ENCODE data around the gene CSNK2A1. TPM values are rescaled to one million over a fixed set of nuclear protein-coding genes. Genes with fewer than 3 reads are reported as not detected.

Gene CSNK2A1
- total RNA-seq, 2 donors from 2014 or later = 84.5 to 125 TPM

GRCh38 chr20:492159-492558, 51.4 kb downstream of the CSNK2A1 start:
- Histone ChIP-seq H3K9me3 (no peaks in the 10 kb centered on the region), H3K4me3 (no peak overlapping the region), H3K27ac (no peak overlapping the region), H3K27me3 (no peaks in the 10 kb centered on the region), H3K36me3 (peaks cover 73% of the 10 kb centered on the region), H3K4me1 (peaks cover 0 to 7% of the 10 kb centered on the region in 2 donors)
- no peak for DNase-seq (ENCODE audit: low spot score)
- no peak for TF ChIP-seq CTCF (IDR thresholded peaks at IDR 0.05)

DNA sequence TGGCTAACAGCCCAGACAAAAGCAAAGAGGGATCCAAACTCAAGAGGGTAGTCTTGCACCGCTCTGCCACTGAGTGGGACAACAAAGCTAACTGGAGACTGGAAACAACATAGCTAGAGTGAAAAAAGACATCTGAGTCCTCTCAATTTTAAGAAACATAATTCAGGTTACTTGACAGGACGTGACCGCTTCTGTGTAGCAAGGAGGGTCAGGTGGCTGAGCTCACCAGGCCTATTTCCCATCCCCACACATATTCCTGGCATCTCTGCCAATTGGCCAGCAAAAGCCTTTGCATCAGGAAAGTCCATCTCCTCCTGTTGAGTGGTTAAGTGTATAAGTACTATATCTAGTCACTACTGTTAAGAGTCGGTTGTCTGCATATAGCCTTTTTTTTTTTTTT, 55.9 kb downstream of the CSNK2A1 start:
- no peaks in the 10 kb centered on the region for H3K9me3 ChIP-seq
- peaks cover 0 to 3% of the 10 kb centered on the region in 2 donors for H3K4me1 ChIP-seq
- no peak for DNase-seq (ENCODE audit: low spot score)
- H3K27me3 ChIP-seq = no peaks in the 10 kb centered on the region
- no peak overlapping the region for H3K4me3 ChIP-seq
- no peak for TF ChIP-seq CTCF (IDR thresholded peaks at IDR 0.05)
- no peak overlapping the region for H3K27ac ChIP-seq
- peaks cover 81% of the 10 kb centered on the region for H3K36me3 ChIP-seq

DNA sequence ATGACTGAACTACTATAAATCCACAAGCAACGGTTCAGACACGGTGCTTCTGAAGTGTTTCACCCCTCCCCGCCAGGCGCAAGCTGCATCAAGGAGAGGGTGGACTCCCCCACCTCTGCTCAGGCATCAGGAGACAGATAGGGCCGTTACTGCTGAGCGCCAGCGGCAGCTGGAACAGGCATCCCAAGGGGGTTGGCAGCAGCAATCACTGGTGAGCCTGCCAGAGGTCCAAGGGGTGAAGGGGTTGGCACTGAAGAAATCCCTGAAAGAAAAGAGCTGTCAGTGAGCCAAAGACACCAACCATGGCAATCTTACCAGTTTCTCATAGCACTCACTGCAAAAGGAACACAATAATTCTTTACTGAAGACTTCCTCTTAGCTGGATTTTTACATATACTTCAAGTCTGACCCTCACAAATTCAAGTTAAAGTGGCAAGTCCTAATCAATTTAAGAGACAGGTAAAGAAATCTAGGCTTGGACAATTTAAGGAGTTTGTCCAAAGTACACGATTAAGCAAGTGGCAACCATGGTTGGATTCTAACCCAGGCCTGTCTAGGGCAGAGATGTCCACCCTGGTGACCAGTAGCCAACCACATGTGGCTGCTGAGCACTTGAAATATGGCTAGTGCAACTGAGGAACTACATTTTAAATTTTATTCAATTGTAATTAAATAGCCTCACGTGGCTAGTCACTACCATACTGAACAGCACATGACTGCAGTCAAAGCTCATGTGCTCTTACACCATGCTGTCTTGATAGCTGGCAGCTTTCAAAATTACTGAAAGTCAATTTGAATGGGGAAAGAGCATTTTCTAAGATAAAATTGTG, 59.6 kb downstream of the CSNK2A1 start:
- peaks cover 0 to 3% of the 10 kb centered on the region in 2 donors for H3K4me1 ChIP-seq
- DNase-seq (ENCODE audit: low spot score) = no peak
- H3K27ac ChIP-seq = no peak overlapping the region
- H3K36me3 ChIP-seq = peaks cover 62% of the 10 kb centered on the region
- no peak overlapping the region for H3K4me3 ChIP-seq
- H3K9me3 ChIP-seq = no peaks in the 10 kb centered on the region
- TF ChIP-seq CTCF (IDR thresholded peaks at IDR 0.05) = no peak
- H3K27me3 ChIP-seq = no peaks in the 10 kb centered on the region

- H3K27me3 ChIP-seq = no peaks in the 10 kb centered on the region
- TF ChIP-seq CTCF (IDR thresholded peaks at IDR 0.05) = no peak
- no peak for DNase-seq (ENCODE audit: low spot score)
- peaks cover 34% of the 10 kb centered on the region for H3K36me3 ChIP-seq
- H3K27ac ChIP-seq = no peak overlapping the region
- H3K4me3 ChIP-seq = no peak overlapping the region
- no peaks in the 10 kb centered on the region for H3K9me3 ChIP-seq
- peaks cover 0 to 3% of the 10 kb centered on the region in 2 donors for H3K4me1 ChIP-seq
These were observed 62.4 kb downstream of the CSNK2A1 start for GRCh38 chr20:481167-481566.

GRCh38 chr20:480044-480443, 63.5 kb downstream of the CSNK2A1 start:
- Histone ChIP-seq H3K4me1 (peaks cover 0 to 3% of the 10 kb centered on the region in 2 donors), H3K4me3 (no peak overlapping the region), H3K36me3 (peaks cover 23% of the 10 kb centered on the region), H3K27me3 (no peaks in the 10 kb centered on the region), H3K9me3 (no peaks in the 10 kb centered on the region), H3K27ac (no peak overlapping the region)
- no peak for TF ChIP-seq CTCF (IDR thresholded peaks at IDR 0.05)
- DNase-seq (ENCODE audit: low spot score) = no peak

Measured in right atrium auricular region (tissue), 2 donors.